CD4-positive, alpha-beta T cell treated with Interleukin-4 for 4 hours (primary cell): ENCODE measurements around the gene MAGI1.
"Not testable (repeated sequence)": the region's sequence is repeated elsewhere in the genome, so short reads cannot be mapped to it uniquely, and the experiment has no call there.

Experiments used
- DNase-seq: peaks from one replicate; pipeline ENCODE4 v3.0.0-alpha.2; 2020

Gene MAGI1

GRCh38 chr3:66038726-66039589 lies at the start of gene MAGI1:
Gene MAGI1 (minus strand): TSS chr3:66038918. CDS start chr3:66038308, 610 bp downstream.
- DNase-seq, result no peak

- no peak for DNase-seq
Measured at GRCh38 chr3:66083784-66084213, 45.1 kb upstream of the MAGI1 start.

- DNase-seq, result no peak
Measured at GRCh38 chr3:66083096-66083678, 44.5 kb upstream of the MAGI1 start.

GRCh38 chr3:66082679-66083078 lies 44.0 kb upstream of the MAGI1 start:
- no peak for DNase-seq

- DNase-seq, result no peak
Measured at GRCh38 chr3:66080167-66080566, 41.4 kb upstream of the MAGI1 start.

GRCh38 chr3:66077973-66078372 lies 39.3 kb upstream of the MAGI1 start:
- no peak for DNase-seq

- no peak for DNase-seq
Measured at GRCh38 chr3:66076861-66077470, 38.2 kb upstream of the MAGI1 start.

- DNase-seq, result no peak
Measured at GRCh38 chr3:66075281-66075680, 36.6 kb upstream of the MAGI1 start.

- no peak for DNase-seq
Measured at GRCh38 chr3:66073464-66074141, 34.9 kb upstream of the MAGI1 start.

GRCh38 chr3:66068255-66068654 lies 29.5 kb upstream of the MAGI1 start:
- DNase-seq, result no peak

- DNase-seq, result no peak
Measured at GRCh38 chr3:66066963-66067617, 28.4 kb upstream of the MAGI1 start.

GRCh38 chr3:66055289-66055688 lies 16.6 kb upstream of the MAGI1 start:
- no peak for DNase-seq

- DNase-seq, result no peak
Measured at GRCh38 chr3:66053550-66054094, 14.9 kb upstream of the MAGI1 start.

GRCh38 chr3:66052721-66053549 lies 14.2 kb upstream of the MAGI1 start:
- DNase-seq, result no peak

GRCh38 chr3:66050821-66051220 lies 12.1 kb upstream of the MAGI1 start:
- DNase-seq, result no peak

- no peak for DNase-seq
Measured at GRCh38 chr3:66048051-66048395, 9.3 kb upstream of the MAGI1 start.

GRCh38 chr3:66047311-66048050 lies 8.8 kb upstream of the MAGI1 start:
- no peak for DNase-seq

- not testable (repeated sequence) for DNase-seq
Measured at GRCh38 chr3:66046321-66046720, 7.6 kb upstream of the MAGI1 start.

GRCh38 chr3:66041828-66042227 lies 3.1 kb upstream of the MAGI1 start:
- no peak for DNase-seq

GRCh38 chr3:66041116-66041515 lies 2.4 kb upstream of the MAGI1 start:
- no peak for DNase-seq

GRCh38 chr3:66039590-66039887 lies 821 bp upstream of the MAGI1 start:
- no peak for DNase-seq
